ENCODE data around the gene SYP.

DNA sequence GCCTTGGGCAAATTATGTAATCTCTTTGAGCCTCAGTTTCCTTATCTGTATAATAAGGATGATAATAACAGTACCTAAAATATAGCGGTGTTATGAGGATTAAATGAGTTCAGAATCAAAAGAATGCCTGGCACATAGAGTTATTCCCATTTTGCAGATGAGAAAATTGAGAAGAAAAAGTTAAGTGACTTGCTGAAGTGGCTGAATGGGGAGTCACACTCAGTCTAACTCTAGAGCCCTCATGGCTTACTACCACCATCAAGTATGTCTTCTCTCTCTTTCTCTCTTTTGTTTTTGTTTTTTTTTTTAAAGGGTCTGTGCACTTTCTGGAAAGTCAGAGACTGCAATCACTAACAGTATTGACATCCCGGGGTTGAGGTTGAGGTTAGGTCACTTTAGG lies 32.5 kb upstream of the SYP start:
- TF ChIP-seq POLR2AphosphoS5 (IDR thresholded peaks at IDR 0.05; ENCODE audit: low read depth, low read length) (no peak), POLR2A (IDR thresholded peaks at IDR 0.05; ENCODE audit: low read depth, low read length) (no peak)
